HEK293T (cell line): Measurements from ENCODE around the gene RERG.

Source experiments
- NFRKB ChIP-seq: fragments of 450-650 bp; IDR thresholded peaks from 2 replicates; pipeline ENCODE4 v1.6.1; 2016; ENCODE audit warnings: mild to moderate bottlenecking, moderate library complexity
- SP1 ChIP-seq: fragments of 450-650 bp; IDR thresholded peaks from 2 replicates; pipeline ENCODE4 v1.6.1; 2017
- SUZ12 ChIP-seq: fragments of 450-650 bp; IDR thresholded peaks from 2 replicates; pipeline ENCODE4 v1.6.1; 2016; ENCODE audit warnings: mild to moderate bottlenecking
- ZNF384 ChIP-seq: fragments of 450-650 bp; IDR thresholded peaks from 2 replicates; pipeline ENCODE4 v1.6.1; 2016

- TF ChIP-seq SP1 = no peak
- TF ChIP-seq SUZ12 = no peak
- TF ChIP-seq NFRKB = no peak
- no peak for TF ChIP-seq ZNF384
These were observed 48.1 kb downstream of the RERG start for GRCh38 chr12:15173142-15173541.
